Neural progenitor cell (in vitro differentiated cells): Measurements from ENCODE around the gene TMSB4X. TPM values are rescaled to one million over a fixed set of nuclear protein-coding genes. Genes with fewer than 3 reads are reported as not detected.

Source experiments
- DNase-seq: peaks from one replicate; pipeline ENCODE4 v3.0.0-alpha.2; 2016; ENCODE audit warnings: low spot score
- H2AFZ ChIP-seq: fragments of 200-600 bp; sonication (generic); replicated peaks from 2 replicates; pipeline ENCODE4 v1.6.1; 2016; ENCODE audit warnings: antibody characterized with exemption
- H3F3A ChIP-seq: fragments of 200-600 bp; sonication (generic); 2 replicates; pipeline ENCODE4 v1.6.1; 2016; ENCODE audit warnings: antibody characterized with exemption, low read depth
- H3K27ac ChIP-seq: fragments of 200-600 bp; sonication (generic); 2 replicates; pipeline ENCODE4 v1.5.1; 2016; ENCODE audit warnings: mild to moderate bottlenecking
- H3K27me3 ChIP-seq: fragments of 200-600 bp; sonication (generic); 2 replicates; pipeline ENCODE4 v1.6.1; 2016; ENCODE audit warnings: mild to moderate bottlenecking, moderate library complexity
- H3K36me3 ChIP-seq: fragments of 200-600 bp; sonication (generic); 2 replicates; pipeline ENCODE4 v1.5.1; 2016
- H3K4me1 ChIP-seq: fragments of 200-600 bp; sonication (generic); 2 replicates; pipeline ENCODE4 v1.6.1; 2016; ENCODE audit warnings: mixed run types
- H3K4me2 ChIP-seq: fragments of 200-600 bp; sonication (generic); 2 replicates; pipeline ENCODE4 v1.6.1; 2016
- H3K4me3 ChIP-seq: fragments of 200-600 bp; sonication (generic); 2 replicates; pipeline ENCODE4 v1.5.1; 2016
- H3K79me2 ChIP-seq: fragments of 200-600 bp; sonication (generic); 2 replicates; pipeline ENCODE4 v1.6.1; 2016; ENCODE audit warnings: low read depth
- H3K9ac ChIP-seq: fragments of 200-600 bp; sonication (generic); 2 replicates; pipeline ENCODE4 v1.6.1; 2016
- H3K9me3 ChIP-seq: fragments of 200-600 bp; sonication (generic); 2 replicates; pipeline ENCODE4 v1.5.1; 2016; ENCODE audit warnings: low read depth
- H4K20me1 ChIP-seq: fragments of 200-600 bp; sonication (generic); 2 replicates; pipeline ENCODE4 v1.6.1; 2016; ENCODE audit warnings: low read depth
- H3K27ac Mint-ChIP-seq: 3 replicates; pipeline ENCODE4 v1.8.0; 2021; ENCODE audit warnings: mixed read lengths
- H3K27me3 Mint-ChIP-seq: 2 replicates; pipeline ENCODE4 v1.8.0; 2022; ENCODE audit warnings: low read depth, mild to moderate bottlenecking, inconsistent platforms, moderate library complexity, mixed read lengths; ENCODE audit not compliant: insufficient read depth
- H3K36me3 Mint-ChIP-seq: 3 replicates; pipeline ENCODE4 v1.8.0; 2021; ENCODE audit warnings: mixed read lengths
- H3K4me1 Mint-ChIP-seq: 3 replicates; pipeline ENCODE4 v1.8.0; 2021; ENCODE audit warnings: mixed read lengths
- H3K4me3 Mint-ChIP-seq: 3 replicates; pipeline ENCODE4 v1.8.0; 2021; ENCODE audit warnings: mild to moderate bottlenecking, moderate library complexity, mixed read lengths
- H3K9me3 Mint-ChIP-seq: 3 replicates; pipeline ENCODE4 v1.8.0; 2020; ENCODE audit warnings: mixed read lengths
- EZH2 ChIP-seq: fragments of 200-600 bp; sonication (generic); IDR thresholded peaks from 2 replicates; pipeline ENCODE4 v1.6.1; 2017; ENCODE audit warnings: antibody characterized with exemption, mild to moderate bottlenecking, moderate library complexity
- EZH2phosphoT487 ChIP-seq: fragments of 200-600 bp; sonication (generic); IDR thresholded peaks from 2 replicates; pipeline ENCODE4 v1.6.1; 2017; ENCODE audit warnings: antibody characterized with exemption
- total RNA-seq: library from RNA; depleted of rRNA; stranded (reverse); fragments of >200 nt; gene quantifications from 2 replicates; pipeline ENCODE4 v1.2.3, GENCODE V29; 2015; ENCODE audit warnings: low replicate concordance
- TF ChIP-seq, protein P1 (sequence below): fragments of 200-600 bp; sonication (generic); IDR thresholded peaks from 2 replicates; pipeline ENCODE4 v1.5.1; 2017; ENCODE audit warnings: antibody characterized with exemption, mild to moderate bottlenecking

Gene TMSB4X
- total RNA-seq, 1 donor from 2014 or later = 3,462 TPM

DNA sequence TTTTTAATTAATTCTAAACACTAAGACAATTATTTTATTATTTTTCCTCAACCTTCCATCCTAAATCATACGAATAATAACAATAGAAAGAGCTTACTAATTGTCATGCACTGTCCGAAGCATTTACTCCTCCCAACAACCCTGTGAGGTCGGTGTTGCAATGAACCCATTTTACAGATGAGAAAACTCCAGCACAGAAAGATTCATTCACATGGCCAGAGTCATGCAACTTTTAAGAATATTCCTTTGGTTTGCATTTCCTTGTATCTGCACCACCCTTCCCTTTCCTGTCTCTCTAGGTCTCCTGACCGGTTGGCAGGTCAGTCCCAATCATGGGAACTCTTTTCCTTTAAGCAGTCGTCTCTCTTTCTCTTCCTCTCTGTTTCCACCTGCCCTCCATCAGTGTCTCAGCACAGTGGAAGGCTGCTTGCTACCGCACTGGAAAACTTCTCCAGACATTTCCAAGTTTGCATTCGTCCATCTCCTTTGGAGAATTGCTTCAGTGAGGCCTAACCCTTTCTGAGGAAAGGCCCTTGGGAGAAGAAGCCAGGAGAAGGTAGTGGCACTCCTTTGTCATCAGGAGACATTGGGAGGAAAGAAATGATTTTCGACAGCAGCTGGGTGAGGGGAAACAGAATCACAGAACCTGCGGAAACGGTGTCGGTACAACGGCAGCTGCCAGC, 1.9 kb upstream of the TMSB4X start:
- H3K27ac Mint-ChIP-seq = no peak overlapping the region

DNA sequence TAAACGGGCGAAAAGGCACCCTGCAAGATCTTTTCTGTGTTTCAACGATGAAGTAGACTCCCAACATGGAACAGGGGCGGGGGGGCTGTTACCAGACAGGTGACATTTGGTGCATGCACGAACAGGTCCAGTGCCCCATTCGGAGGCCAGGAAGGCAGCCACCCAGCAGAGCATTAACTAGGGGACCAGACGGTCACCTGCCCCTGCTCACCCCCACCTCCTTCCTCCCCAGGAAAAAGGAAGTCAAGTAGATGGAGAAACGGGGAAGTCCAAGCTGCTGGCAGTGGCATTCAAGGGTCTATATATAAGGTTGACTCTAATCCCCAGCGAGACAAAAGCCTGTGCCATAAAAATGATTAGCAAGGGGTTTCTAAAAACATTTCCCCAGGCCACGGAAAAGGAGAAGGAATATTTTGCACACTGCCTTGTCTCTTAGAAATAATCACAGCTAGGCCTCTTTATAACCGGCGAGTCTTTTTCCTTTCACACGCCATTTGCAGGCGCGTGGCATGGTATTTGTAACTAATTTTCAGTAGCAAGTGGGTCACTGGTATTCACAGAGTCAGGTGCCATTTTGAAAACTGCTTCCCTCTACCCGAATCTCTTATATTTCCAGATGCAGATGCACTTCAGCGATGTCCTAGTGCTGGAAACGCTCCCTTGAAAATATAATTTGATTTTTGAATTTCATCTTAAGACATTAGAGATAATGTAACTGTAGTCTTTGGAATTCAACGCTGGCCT, 1.2 kb upstream of the TMSB4X start:
- Histone ChIP-seq H3K36me3 (peaks cover 3% of the 10 kb centered on the region), H3K9me3 (no peaks in the 10 kb centered on the region), H2AFZ (no peak overlapping the region), H3K27me3 (no peaks in the 10 kb centered on the region), H3K4me1 (peaks cover 33% of the 10 kb centered on the region), H3K4me2 (peak overlapping the region; percentile 87), H3K27ac (no peak overlapping the region), H3K79me2 (peaks cover 47% of the 10 kb centered on the region), H4K20me1 (peaks cover 26% of the 10 kb centered on the region), H3F3A (peaks cover 45% of the 10 kb centered on the region), H3K9ac (no peak overlapping the region), H3K4me3 (peak overlapping the region; percentile 97)
- Mint-ChIP-seq H3K27me3 (peaks cover 3% of the 10 kb centered on the region), H3K4me3 (peak overlapping the region; percentile 97), H3K4me1 (peaks cover 40% of the 10 kb centered on the region), H3K27ac (peak overlapping the region; percentile 95), H3K9me3 (peaks cover 5% of the 10 kb centered on the region), H3K36me3 (peaks cover 8% of the 10 kb centered on the region)
- TF ChIP-seq EZH2 (no peak), EZH2phosphoT487 (no peak)
- TF ChIP-seq, protein P1, sequence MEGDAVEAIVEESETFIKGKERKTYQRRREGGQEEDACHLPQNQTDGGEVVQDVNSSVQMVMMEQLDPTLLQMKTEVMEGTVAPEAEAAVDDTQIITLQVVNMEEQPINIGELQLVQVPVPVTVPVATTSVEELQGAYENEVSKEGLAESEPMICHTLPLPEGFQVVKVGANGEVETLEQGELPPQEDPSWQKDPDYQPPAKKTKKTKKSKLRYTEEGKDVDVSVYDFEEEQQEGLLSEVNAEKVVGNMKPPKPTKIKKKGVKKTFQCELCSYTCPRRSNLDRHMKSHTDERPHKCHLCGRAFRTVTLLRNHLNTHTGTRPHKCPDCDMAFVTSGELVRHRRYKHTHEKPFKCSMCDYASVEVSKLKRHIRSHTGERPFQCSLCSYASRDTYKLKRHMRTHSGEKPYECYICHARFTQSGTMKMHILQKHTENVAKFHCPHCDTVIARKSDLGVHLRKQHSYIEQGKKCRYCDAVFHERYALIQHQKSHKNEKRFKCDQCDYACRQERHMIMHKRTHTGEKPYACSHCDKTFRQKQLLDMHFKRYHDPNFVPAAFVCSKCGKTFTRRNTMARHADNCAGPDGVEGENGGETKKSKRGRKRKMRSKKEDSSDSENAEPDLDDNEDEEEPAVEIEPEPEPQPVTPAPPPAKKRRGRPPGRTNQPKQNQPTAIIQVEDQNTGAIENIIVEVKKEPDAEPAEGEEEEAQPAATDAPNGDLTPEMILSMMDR = no peak
- peak; percentile 5 for DNase-seq

More for the DNA sequence above, 1.9 kb upstream of the TMSB4X start:
- Histone ChIP-seq H3F3A (peaks cover 39% of the 10 kb centered on the region), H3K9ac (no peak overlapping the region), H3K79me2 (peaks cover 43% of the 10 kb centered on the region), H3K4me3 (no peak overlapping the region), H2AFZ (no peak overlapping the region), H3K9me3 (no peaks in the 10 kb centered on the region), H3K27me3 (no peaks in the 10 kb centered on the region), H3K27ac (no peak overlapping the region), H3K4me1 (peaks cover 26% of the 10 kb centered on the region), H3K36me3 (peaks cover 3% of the 10 kb centered on the region), H4K20me1 (peaks cover 26% of the 10 kb centered on the region), H3K4me2 (no peak overlapping the region)
- Mint-ChIP-seq H3K36me3 (peaks cover 8% of the 10 kb centered on the region), H3K4me3 (no peak overlapping the region), H3K9me3 (peaks cover 9% of the 10 kb centered on the region), H3K27me3 (peaks cover 3% of the 10 kb centered on the region), H3K4me1 (peaks cover 34% of the 10 kb centered on the region)
- TF ChIP-seq, protein P1 = no peak
- TF ChIP-seq EZH2 = no peak
- no peak for TF ChIP-seq EZH2phosphoT487
- DNase-seq = no peak

DNA sequence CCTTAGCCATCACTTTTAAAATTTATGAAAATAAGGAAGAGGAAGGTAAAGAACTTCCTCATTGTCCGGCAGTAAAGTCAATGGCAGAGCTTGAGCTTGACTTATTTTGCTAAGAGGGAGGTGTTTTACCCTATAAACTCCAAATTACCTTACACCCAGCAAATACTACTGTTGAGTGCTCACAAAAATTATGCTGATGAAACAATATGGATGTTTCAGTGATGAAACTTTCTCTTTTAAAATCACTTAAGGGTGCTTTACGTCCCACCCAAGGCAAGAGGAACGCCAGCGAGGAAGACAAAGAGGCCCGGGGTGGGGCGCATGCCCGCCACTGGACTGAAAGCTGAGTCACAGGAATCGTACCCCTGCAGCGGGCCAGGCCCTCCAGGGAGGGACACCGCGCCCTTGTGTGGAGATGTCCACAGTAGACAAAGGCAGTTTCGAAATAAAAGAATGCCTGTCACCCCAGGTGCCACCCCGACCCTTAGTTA, 560 bp upstream of the TMSB4X start:
- Mint-ChIP-seq H3K4me3 (peak overlapping the region; percentile 97), H3K36me3 (peaks cover 8% of the 10 kb centered on the region), H3K4me1 (peaks cover 46% of the 10 kb centered on the region), H3K27ac (peak overlapping the region; percentile 95), H3K27me3 (peaks cover 3% of the 10 kb centered on the region), H3K9me3 (peaks cover 4% of the 10 kb centered on the region)
- Histone ChIP-seq H3K4me2 (peak overlapping the region; percentile 87), H3F3A (peaks cover 48% of the 10 kb centered on the region), H3K27ac (no peak overlapping the region), H3K9ac (no peak overlapping the region), H3K36me3 (peaks cover 3% of the 10 kb centered on the region), H3K9me3 (no peaks in the 10 kb centered on the region), H3K4me3 (peak overlapping the region; percentile 97), H4K20me1 (peaks cover 26% of the 10 kb centered on the region), H3K79me2 (peaks cover 47% of the 10 kb centered on the region), H2AFZ (peak overlapping the region; percentile 75), H3K4me1 (peaks cover 39% of the 10 kb centered on the region), H3K27me3 (no peaks in the 10 kb centered on the region)
- TF ChIP-seq, protein P1 = no peak
- TF ChIP-seq EZH2phosphoT487 (no peak), EZH2 (no peak)
- peak; percentile 74 for DNase-seq
